Measurements from ENCODE around the gene DPP9. TPM values are rescaled to one million over a fixed set of nuclear protein-coding genes. Genes with fewer than 3 reads are reported as not detected.

Gene DPP9
- total and polyA plus RNA-seq, 2 of the 13 experiments (the other 11 are each of a cell fraction or from before 2014, with no cell fraction given), result 8.4 to 25.8 TPM

GRCh38 chr19:4669723-4670480 lies 53.7 kb downstream of the DPP9 start, which contains the start of gene MYDGF (continued):
- TF ChIP-seq ZNF362 (CRISPR knock-in tag; IDR thresholded peaks at IDR 0.05; ENCODE audit: borderline replicate concordance) (no peak), WIZ (CRISPR knock-in tag; IDR thresholded peaks at IDR 0.05) (0 out of 2 replicates have a peak, but pooled peaks have one; percentile 51), CHD2 (IDR thresholded peaks at IDR 0.05; ENCODE audit: low read depth, low read length) (no peak), HNF4G (IDR thresholded peaks at IDR 0.05; ENCODE audit: borderline replicate concordance, low read depth, low read length) (peak; percentile 16; the same call in 1 of the 2 replicates), HNF4G (CRISPR knock-in tag; IDR thresholded peaks at IDR 0.05; ENCODE audit: borderline replicate concordance, low read depth) (peak; percentile 55), ATF7-NPFF (CRISPR knock-in tag; IDR thresholded peaks at IDR 0.05; ENCODE audit: low read depth) (peak; percentile 22; the same call in 1 of the 2 replicates), ZFAT (CRISPR knock-in tag; conservative IDR thresholded peaks at IDR 0.05) (no peak), SP140L (CRISPR knock-in tag; IDR thresholded peaks at IDR 0.05; ENCODE audit: borderline replicate concordance) (no peak), ZBTB34 (CRISPR knock-in tag; IDR thresholded peaks at IDR 0.05) (no peak), RELA (CRISPR knock-in tag; IDR thresholded peaks at IDR 0.05) (no peak), SCMH1 (CRISPR knock-in tag; IDR thresholded peaks at IDR 0.05; ENCODE audit: borderline replicate concordance) (no peak), ZGPAT (CRISPR knock-in tag; IDR thresholded peaks at IDR 0.05) (peak; percentile 64; the same call in 1 of the 2 replicates), RCOR2 (CRISPR knock-in tag; IDR thresholded peaks at IDR 0.05) (no peak), CHCHD3 (CRISPR knock-in tag; IDR thresholded peaks at IDR 0.05) (no peak; the same call in 1 of the 2 replicates), HIVEP1 (CRISPR knock-in tag; IDR thresholded peaks at IDR 0.05) (no peak), ZNF281 (CRISPR knock-in tag; IDR thresholded peaks at IDR 0.05; ENCODE audit: borderline replicate concordance) (0 out of 2 replicates have a peak, but pooled peaks have one; percentile 34), IRF2 (CRISPR knock-in tag; IDR thresholded peaks at IDR 0.05) (no peak; the same call in 1 of the 2 replicates), ZBTB14 (CRISPR knock-in tag; IDR thresholded peaks at IDR 0.05) (no peak; the same call in 1 of the 2 replicates), HOMEZ (CRISPR knock-in tag; IDR thresholded peaks at IDR 0.05; ENCODE audit: low read depth) (no peak)
